VCaP (cell line): ENCODE measurements around the gene DOP1A.

Source experiments
- H3K27ac ChIP-seq: fragments of 450-650 bp; 2 replicates; pipeline ENCODE4 v1.5.1; 2017
- TF ChIP-seq, protein P1 (sequence below): fragments of 450-650 bp; conservative IDR thresholded peaks from 2 replicates; pipeline ENCODE4 v1.5.1; 2017; ENCODE audit warnings: mild to moderate bottlenecking, moderate library complexity

DOP1A gene

DNA sequence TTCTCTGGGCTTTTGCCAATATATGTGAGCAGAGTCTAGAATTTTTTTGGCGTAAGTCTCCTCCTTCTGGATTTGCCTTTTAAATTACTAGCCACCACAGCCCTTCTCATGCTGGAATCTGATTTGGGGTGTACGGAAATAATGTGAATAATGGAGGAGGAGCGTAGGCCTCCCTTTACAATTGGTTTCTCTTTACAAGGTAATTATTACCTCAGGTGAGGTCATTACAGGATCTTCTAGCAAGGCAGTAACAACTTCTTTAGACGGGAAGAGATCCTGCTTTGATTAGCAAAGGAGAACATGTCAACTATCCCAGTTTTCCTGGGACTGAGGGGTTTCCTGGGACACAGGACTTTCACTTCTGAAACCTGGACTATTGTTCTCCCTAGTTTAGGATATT, 134.6 kb downstream of the DOP1A start:
- no peak overlapping the region for H3K27ac ChIP-seq
- TF ChIP-seq, protein P1, sequence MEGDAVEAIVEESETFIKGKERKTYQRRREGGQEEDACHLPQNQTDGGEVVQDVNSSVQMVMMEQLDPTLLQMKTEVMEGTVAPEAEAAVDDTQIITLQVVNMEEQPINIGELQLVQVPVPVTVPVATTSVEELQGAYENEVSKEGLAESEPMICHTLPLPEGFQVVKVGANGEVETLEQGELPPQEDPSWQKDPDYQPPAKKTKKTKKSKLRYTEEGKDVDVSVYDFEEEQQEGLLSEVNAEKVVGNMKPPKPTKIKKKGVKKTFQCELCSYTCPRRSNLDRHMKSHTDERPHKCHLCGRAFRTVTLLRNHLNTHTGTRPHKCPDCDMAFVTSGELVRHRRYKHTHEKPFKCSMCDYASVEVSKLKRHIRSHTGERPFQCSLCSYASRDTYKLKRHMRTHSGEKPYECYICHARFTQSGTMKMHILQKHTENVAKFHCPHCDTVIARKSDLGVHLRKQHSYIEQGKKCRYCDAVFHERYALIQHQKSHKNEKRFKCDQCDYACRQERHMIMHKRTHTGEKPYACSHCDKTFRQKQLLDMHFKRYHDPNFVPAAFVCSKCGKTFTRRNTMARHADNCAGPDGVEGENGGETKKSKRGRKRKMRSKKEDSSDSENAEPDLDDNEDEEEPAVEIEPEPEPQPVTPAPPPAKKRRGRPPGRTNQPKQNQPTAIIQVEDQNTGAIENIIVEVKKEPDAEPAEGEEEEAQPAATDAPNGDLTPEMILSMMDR, result no peak

DNA sequence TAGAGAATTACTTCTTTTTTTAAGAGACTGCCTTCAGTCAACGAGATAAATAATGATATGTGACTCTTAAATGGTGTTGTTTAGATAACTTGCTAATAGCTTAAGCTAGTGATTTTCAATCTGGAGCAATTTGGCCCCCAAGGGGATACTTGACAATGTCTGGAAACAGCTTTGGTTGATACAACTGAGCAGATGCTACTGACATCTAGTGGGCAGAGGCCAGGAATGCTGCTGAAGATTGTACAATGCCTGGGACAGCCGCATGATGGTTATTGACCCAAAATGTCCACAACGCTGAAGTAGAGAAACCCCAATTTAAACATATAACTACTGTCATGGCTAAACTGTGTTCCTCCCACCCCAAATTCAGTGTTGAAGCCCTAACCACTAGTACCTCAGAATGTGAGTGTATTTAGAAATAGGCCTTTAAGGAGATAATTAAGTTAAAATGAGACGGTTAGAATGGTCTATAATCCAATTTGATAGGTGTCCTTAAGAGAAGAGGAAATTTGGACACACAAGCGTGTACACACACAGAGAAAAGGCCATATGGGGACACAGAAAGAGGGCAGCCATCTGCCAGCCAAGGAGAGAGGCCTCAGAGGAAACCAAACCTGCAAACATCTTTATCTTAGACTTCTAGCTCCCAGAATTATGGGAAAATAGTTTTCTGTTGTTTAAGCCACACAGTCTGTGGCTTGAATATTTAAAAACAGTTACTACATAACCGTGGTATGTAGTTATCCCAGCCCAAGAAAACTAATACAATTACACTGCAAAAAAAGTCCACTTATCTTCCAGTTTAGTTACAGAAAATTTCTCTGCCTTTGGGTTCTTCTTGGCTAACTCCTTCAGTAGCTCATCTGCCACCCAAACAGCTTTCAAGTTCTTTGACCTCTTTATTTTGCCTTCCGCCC, 147.9 kb downstream of the DOP1A start:
- H3K27ac ChIP-seq, result no peak overlapping the region
- TF ChIP-seq, protein P1, result peak; percentile 93

DNA sequence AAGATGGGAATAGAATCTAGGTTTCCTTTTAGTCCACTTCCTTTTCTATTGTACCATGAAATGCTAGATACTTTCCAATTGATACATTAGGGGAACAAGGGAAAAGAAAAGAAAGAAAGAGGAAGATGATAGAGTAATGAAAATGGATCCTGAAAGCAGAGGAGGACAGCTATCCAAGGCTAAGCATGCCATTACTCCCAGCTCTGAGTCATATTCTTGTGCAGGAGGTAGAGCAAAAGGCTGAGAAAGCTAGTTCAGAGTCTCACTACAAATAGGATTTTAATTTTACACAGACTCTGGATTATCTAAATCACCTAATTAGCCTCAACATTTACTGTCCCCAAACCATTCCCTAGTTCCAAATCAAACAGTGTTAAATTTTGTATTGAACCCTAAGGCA, 149.3 kb downstream of the DOP1A start:
- H3K27ac ChIP-seq, result no peak overlapping the region
- TF ChIP-seq, protein P1, result no peak
